Keratinocyte (primary cell): ENCODE results near the gene IRGC. TPM values are rescaled to one million over a fixed set of nuclear protein-coding genes. Genes with fewer than 3 reads are reported as not detected.

ENCODE experiments used
- DNase-seq: peaks from one replicate; pipeline ENCODE4 v3.0.0-alpha.2; 2011; ENCODE audit warnings: low read depth, missing footprints, low spot score
- FAIRE-seq: peaks from 2 replicates; lab custom pipeline; 2011; peaks lifted over from hg19 to GRCh38; lab: Jason Lieb, UNC
- H2AFZ ChIP-seq: 2 replicates; pipeline ENCODE4 v1.6.0; 2012; ENCODE audit warnings: low read length, control low read depth, inconsistent platforms; ENCODE audit not compliant: control insufficient read depth
- H3K27ac ChIP-seq: 2 replicates; pipeline ENCODE4 v1.5.1; 2011; ENCODE audit warnings: low read length; ENCODE audit not compliant: control insufficient read depth, insufficient read depth
- H3K27me3 ChIP-seq: 3 replicates; pipeline ENCODE4 v1.6.0; 2011; ENCODE audit warnings: low read length; ENCODE audit not compliant: control insufficient read depth, insufficient read depth; ENCODE audit errors: extremely low read depth
- H3K36me3 ChIP-seq, 2 experiments: 2 replicates in 1 of 2; 3 replicates in 1 of 2; pipeline ENCODE4 v1.5.1; 2011; ENCODE audit warnings: low read length in 2 of 2, mild to moderate bottlenecking in 1 of 2; ENCODE audit not compliant: control insufficient read depth in 2 of 2, insufficient read depth in 2 of 2; ENCODE audit errors: extremely low read depth in 1 of 2
- H3K4me1 ChIP-seq: 3 replicates; pipeline ENCODE4 v1.5.1; 2011; ENCODE audit warnings: low read length; ENCODE audit not compliant: control insufficient read depth, insufficient read depth; ENCODE audit errors: extremely low read depth
- H3K4me2 ChIP-seq: 3 replicates; pipeline ENCODE4 v1.6.0; 2011; ENCODE audit warnings: low read depth, low read length; ENCODE audit not compliant: control insufficient read depth, insufficient read depth; ENCODE audit errors: extremely low read depth
- H3K4me3 ChIP-seq, 3 experiments: fragments of 200-600 bp in 1 of 3; sonication (generic) in 1 of 3; 2 replicates in 2 of 3; 3 replicates in 1 of 3; pipeline ENCODE4 v1.5.1; 2011 to 2016; ENCODE audit warnings: low read length in 3 of 3, mild to moderate bottlenecking in 3 of 3, control low read depth in 2 of 3, inconsistent platforms in 1 of 3, low read depth in 1 of 3, mixed read lengths in 1 of 3, mixed run types in 1 of 3, moderate library complexity in 1 of 3; ENCODE audit not compliant: control insufficient read depth in 2 of 3, insufficient read depth in 2 of 3; ENCODE audit errors: extremely low read depth in 1 of 3
- H3K79me2 ChIP-seq: 2 replicates; pipeline ENCODE4 v1.6.0; 2012; ENCODE audit warnings: low read length; ENCODE audit not compliant: control insufficient read depth, insufficient read depth
- H3K9ac ChIP-seq: 3 replicates; pipeline ENCODE4 v1.6.0; 2011; ENCODE audit warnings: low read length; ENCODE audit not compliant: control insufficient read depth, insufficient read depth; ENCODE audit errors: extremely low read depth
- H3K9me1 ChIP-seq: 3 replicates; pipeline ENCODE4 v1.6.0; 2011; ENCODE audit warnings: low read length; ENCODE audit not compliant: control insufficient read depth, insufficient read depth; ENCODE audit errors: extremely low read depth
- H3K9me3 ChIP-seq: 2 replicates; pipeline ENCODE4 v1.5.1; 2012; ENCODE audit warnings: low read depth, low read length; ENCODE audit not compliant: control insufficient read depth
- H4K20me1 ChIP-seq: 3 replicates; pipeline ENCODE4 v1.6.0; 2011; ENCODE audit warnings: low read length; ENCODE audit not compliant: control insufficient read depth, insufficient read depth; ENCODE audit errors: extremely low read depth
- EZH2 ChIP-seq: IDR thresholded peaks from one replicate; pipeline ENCODE4 v1.6.1; 2012; ENCODE audit warnings: inconsistent platforms, mild to moderate bottlenecking, low read length, moderate library complexity
- dilution Hi-C: fragments of 300-500 bp; cut with MboI; formaldehyde crosslinking; loops from one replicate; pipeline ENCODE4 v1.7.0; 2020; ENCODE audit warnings: low sequenced_read_pairs; ENCODE audit not compliant: extremely low pct_ligation_motif_present
- polyA plus RNA-seq, 5 experiments: library from polyadenylated mRNA; depleted of rRNA in 3 of 5; stranded (reverse) in 3 of 5; stranded (forward) in 1 of 5; unstranded in 1 of 5; fragments of >200 nt; gene quantifications; 1 replicate in 1 of 5; 2 replicates in 3 of 5; 3 replicates in 1 of 5; pipeline versions ENCODE4 v1.2.1 to v1.2.3, GENCODE V29; 2011 to 2012; ENCODE audit warnings: missing spikeins in 2 of 5, low read depth in 1 of 5, low replicate concordance in 1 of 5
- TF ChIP-seq, protein P1 (sequence below), 3 experiments: IDR thresholded peaks in 1 of 3; conservative IDR thresholded peaks in 1 of 3; optimal IDR thresholded peaks in 1 of 3; 2 replicates in 2 of 3; 3 replicates in 1 of 3; pipeline versions ENCODE3 to v1.5.1; 2011; ENCODE audit warnings: low read length in 3 of 3, mild to moderate bottlenecking in 3 of 3, moderate library complexity in 2 of 3, control low read depth in 1 of 3, inconsistent platforms in 1 of 3; ENCODE audit not compliant: insufficient read depth in 2 of 3; ENCODE audit errors: extremely low read depth in 1 of 3

Gene IRGC
- polyA plus RNA-seq, 1 donor (not counting 4 experiments of a cell fraction or from before 2014, with no cell fraction given): not detected

DNA sequence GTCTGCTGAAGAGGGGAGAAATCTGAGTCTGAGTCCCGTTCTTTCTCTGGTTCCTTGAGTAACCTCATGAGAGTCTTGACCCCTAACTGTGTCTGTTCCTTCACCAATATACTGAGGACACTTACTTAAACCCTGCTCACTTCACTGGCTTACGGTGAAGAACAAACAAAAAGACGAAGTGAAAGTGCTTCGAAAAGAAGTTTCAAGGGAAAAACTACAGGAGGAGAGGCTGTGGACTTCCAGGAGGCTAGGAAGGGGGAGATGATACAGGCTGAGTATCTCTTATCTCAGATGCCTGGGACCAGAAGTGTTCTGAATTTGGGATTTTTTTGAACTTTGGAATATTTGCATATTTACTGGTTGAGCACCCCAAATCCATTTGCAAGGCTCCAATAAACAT lies 32.8 kb downstream of the IRGC start:
- peaks cover 21% of the 10 kb centered on the region for H3K79me2 ChIP-seq
- no peak for FAIRE-seq
- H3K27me3 ChIP-seq: no peaks in the 10 kb centered on the region
- H3K4me1 ChIP-seq: peaks cover 25% of the 10 kb centered on the region
- no peak overlapping the region for H3K9ac ChIP-seq
- H4K20me1 ChIP-seq: no peaks in the 10 kb centered on the region
- no peaks in the 10 kb centered on the region for H3K9me1 ChIP-seq
- no peak overlapping the region for H3K4me2 ChIP-seq
- no peak overlapping the region for H3K4me3 ChIP-seq
- dilution Hi-C loops: no loop called here
- H3K36me3 ChIP-seq: peaks cover 26 to 58% of the 10 kb centered on the region in 2 experiments
- no peak for DNase-seq
- H2AFZ ChIP-seq: no peak overlapping the region
- no peak for TF ChIP-seq EZH2
- TF ChIP-seq, protein P1, sequence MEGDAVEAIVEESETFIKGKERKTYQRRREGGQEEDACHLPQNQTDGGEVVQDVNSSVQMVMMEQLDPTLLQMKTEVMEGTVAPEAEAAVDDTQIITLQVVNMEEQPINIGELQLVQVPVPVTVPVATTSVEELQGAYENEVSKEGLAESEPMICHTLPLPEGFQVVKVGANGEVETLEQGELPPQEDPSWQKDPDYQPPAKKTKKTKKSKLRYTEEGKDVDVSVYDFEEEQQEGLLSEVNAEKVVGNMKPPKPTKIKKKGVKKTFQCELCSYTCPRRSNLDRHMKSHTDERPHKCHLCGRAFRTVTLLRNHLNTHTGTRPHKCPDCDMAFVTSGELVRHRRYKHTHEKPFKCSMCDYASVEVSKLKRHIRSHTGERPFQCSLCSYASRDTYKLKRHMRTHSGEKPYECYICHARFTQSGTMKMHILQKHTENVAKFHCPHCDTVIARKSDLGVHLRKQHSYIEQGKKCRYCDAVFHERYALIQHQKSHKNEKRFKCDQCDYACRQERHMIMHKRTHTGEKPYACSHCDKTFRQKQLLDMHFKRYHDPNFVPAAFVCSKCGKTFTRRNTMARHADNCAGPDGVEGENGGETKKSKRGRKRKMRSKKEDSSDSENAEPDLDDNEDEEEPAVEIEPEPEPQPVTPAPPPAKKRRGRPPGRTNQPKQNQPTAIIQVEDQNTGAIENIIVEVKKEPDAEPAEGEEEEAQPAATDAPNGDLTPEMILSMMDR (optimal IDR thresholded peaks at IDR 0.05 in 1 of 3, IDR thresholded peaks at IDR 0.05 in 1 of 3, conservative IDR thresholded peaks at IDR 0.05 in 1 of 3; ENCODE audit: extremely low read depth in 1 of 3, insufficient read depth in 2 of 3, low read length in 3 of 3): no peak
- no peak overlapping the region for H3K27ac ChIP-seq
- H3K9me3 ChIP-seq: no peaks in the 10 kb centered on the region

DNA sequence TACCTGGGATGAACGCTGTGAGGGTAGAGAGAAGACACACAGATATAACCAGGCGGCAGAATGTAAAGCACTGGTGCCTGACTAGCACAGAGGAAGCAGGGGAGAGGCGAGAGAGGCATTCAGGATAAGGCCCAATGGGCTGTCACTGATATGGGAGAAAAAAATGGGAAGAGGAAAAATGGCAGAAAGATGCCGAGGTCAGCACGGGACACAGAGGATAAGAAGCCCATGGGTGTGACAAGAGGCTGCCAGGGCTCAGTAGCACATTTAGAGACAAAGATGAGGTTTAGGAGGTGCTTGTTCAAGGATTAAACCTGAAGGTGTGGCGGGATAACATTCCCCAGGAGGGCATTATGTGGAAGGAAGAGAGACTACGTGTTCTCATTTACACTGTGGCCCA lies 33.3 kb downstream of the IRGC start:
- TF ChIP-seq EZH2: no peak
- TF ChIP-seq, protein P1 (optimal IDR thresholded peaks at IDR 0.05 in 1 of 3, IDR thresholded peaks at IDR 0.05 in 1 of 3, conservative IDR thresholded peaks at IDR 0.05 in 1 of 3; ENCODE audit: extremely low read depth in 1 of 3, insufficient read depth in 2 of 3, low read length in 3 of 3): no peak
- no peak for FAIRE-seq
- no peaks in the 10 kb centered on the region for H3K27me3 ChIP-seq
- H3K9me1 ChIP-seq: no peaks in the 10 kb centered on the region
- H3K4me2 ChIP-seq: no peak overlapping the region
- peaks cover 22 to 53% of the 10 kb centered on the region in 2 experiments for H3K36me3 ChIP-seq
- H3K27ac ChIP-seq: no peak overlapping the region
- no peaks in the 10 kb centered on the region for H3K9me3 ChIP-seq
- DNase-seq: no peak
- H3K4me1 ChIP-seq: peaks cover 25% of the 10 kb centered on the region
- no peak overlapping the region for H3K4me3 ChIP-seq
- dilution Hi-C loops: no loop called here
- H4K20me1 ChIP-seq: no peaks in the 10 kb centered on the region
- H2AFZ ChIP-seq: no peak overlapping the region
- peaks cover 21% of the 10 kb centered on the region for H3K79me2 ChIP-seq
- no peak overlapping the region for H3K9ac ChIP-seq
